GM12874 (cell line): ENCODE measurements around the gene STRN4.

Experiments
- CTCF ChIP-seq: IDR thresholded peaks from 2 replicates; pipeline ENCODE4 v1.5.1; 2011; ENCODE audit warnings: low read depth, mild to moderate bottlenecking, control low read depth, low read length, moderate library complexity; ENCODE audit not compliant: insufficient read depth

Gene STRN4

DNA sequence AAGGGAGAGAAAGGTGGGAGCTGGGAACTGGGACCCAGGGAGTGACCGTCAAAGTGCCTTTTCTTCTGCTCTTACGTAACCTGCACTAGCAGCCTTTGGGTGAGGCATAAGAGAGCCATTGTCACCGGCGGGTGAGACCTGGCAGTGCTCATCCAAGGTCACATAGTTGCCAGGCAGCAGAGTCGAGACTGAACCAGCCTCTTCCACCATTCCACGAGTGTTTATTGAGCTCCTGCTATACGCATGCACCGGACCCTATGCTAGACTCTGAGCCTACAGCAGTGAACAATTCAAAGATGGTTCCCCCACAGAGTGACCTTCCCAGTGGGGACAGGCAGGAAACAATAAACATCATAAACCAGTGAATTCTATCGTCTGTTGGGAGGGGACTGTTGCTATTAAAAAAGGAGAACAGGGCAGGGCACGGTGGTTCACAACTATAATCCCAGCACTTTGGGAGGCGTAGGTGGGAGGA lies 18.6 kb upstream of the STRN4 start:
- TF ChIP-seq CTCF: no peak

- no peak for TF ChIP-seq CTCF
These were observed 16.1 kb upstream of the STRN4 start for GRCh38 chr19:46762245-46762890.

DNA sequence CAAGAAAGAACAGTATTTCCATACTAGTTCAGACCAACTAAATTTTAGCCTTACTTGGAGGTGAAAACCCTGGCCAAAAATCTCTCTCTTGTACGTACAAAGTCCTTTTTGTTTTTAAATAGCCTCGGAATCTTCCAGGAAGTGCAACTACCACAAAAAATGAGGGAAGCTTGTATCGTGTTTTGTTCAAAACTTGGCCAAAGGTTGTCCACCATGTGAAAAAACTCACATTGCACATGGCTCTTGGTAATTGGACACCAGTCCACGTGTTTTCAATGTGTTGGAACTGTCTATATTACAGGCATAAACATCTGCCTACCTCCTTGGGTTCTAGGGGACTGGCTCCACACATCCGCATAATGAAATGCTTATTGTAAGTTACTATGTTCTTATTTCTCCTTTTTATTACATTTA lies 15.2 kb upstream of the STRN4 start:
- no peak for TF ChIP-seq CTCF

DNA sequence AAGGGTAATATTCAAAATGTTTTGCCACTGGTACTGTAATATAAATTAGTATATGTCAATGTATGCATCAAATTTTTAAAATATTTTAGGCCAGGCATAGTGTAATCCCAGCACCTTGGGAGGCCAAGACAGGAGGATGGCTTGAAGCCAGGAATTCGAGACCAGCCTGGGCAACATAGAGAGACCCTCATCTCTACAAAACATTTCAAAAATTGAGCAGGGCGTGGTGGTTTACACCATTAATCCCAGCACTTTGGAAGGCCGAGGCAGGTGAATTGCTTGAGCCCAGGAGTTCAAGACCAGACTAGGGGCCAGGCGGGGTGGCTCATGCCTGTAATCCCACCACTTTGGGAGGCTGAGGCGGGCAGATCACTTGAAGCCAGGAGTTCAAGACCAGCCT lies 14.1 kb upstream of the STRN4 start:
- no peak for TF ChIP-seq CTCF

DNA sequence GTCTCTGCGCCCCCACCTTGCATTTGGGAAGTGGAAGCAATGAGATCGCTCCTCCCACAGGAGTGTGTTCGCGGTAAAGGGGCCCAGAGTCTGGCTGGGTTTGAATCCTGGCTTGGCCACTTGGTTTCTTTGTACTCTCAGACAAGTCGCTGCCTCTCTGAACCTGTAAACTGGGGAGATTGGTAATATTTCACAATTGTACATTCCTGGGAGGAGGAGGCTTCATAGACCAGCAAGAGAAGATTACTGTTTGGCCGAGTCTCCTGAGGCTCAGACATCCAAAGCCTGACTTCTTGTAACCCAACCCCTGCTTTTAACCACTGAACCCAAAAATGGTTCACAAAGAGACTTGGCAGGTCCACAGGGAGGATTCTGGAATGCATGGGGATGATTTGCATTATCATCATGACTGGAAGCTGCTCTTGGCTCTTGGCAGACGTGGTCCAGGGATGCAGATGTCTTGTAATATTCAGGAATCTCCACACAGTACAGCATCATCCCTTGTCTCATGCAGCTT lies 13.6 kb upstream of the STRN4 start:
- no peak for TF ChIP-seq CTCF

- no peak for TF ChIP-seq CTCF
These were observed 13.0 kb upstream of the STRN4 start for GRCh38 chr19:46759206-46759605.

DNA sequence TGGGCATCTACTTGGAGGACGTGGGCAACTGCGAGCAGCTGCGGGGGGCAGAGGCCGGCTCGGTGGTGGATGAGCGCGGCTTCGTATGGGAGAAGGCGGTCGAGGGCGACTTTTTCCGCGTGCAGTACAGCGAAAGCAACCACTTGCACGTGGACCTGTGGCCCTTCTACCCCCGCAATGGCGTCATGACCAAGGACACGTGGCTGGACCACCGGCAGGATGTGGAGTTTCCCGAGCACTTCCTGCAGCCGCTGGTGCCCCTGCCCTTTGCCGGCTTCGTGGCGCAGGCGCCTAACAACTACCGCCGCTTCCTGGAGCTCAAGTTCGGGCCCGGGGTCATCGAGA lies 10.3 kb upstream of the STRN4 start:
- TF ChIP-seq CTCF: no peak
